Neural cell (in vitro differentiated cells): ENCODE data around the gene PLA2G3.

Experiments used
- EP300 ChIP-seq: fragments of 450-650 bp; conservative IDR thresholded peaks from 2 replicates; pipeline ENCODE4 v1.6.1; 2014; ENCODE audit warnings: antibody characterized with exemption, mild to moderate bottlenecking, moderate library complexity; ENCODE audit not compliant: poor library complexity, severe bottlenecking
- EZH2 ChIP-seq: fragments of 200-600, 300-800 bp; shearing (Covaris generic), sonication (generic); IDR thresholded peaks from 2 replicates; pipeline ENCODE4 v1.6.1; 2014; ENCODE audit warnings: antibody characterized with exemption, low read length, borderline replicate concordance, mild to moderate bottlenecking; ENCODE audit not compliant: insufficient read depth, poor library complexity, severe bottlenecking
- POLR2AphosphoS5 ChIP-seq: IDR thresholded peaks from 2 replicates; pipeline ENCODE4 v1.6.1; 2012
- RAD21 ChIP-seq: fragments of 450-650 bp; conservative IDR thresholded peaks from 2 replicates; pipeline ENCODE4 v1.6.1; 2014; ENCODE audit warnings: antibody characterized with exemption, mild to moderate bottlenecking, moderate library complexity
- SMC3 ChIP-seq: fragments of 450-650 bp; conservative IDR thresholded peaks from 2 replicates; pipeline ENCODE4 v1.6.1; 2014; ENCODE audit warnings: antibody characterized with exemption, mild to moderate bottlenecking, moderate library complexity; ENCODE audit not compliant: poor library complexity
- TAF1 ChIP-seq: IDR thresholded peaks from 2 replicates; pipeline ENCODE4 v1.6.1; 2012; ENCODE audit warnings: low read depth
- TF ChIP-seq, protein P1 (sequence below): IDR thresholded peaks from 2 replicates; pipeline ENCODE4 v1.6.1; 2012; ENCODE audit warnings: borderline replicate concordance
- TF ChIP-seq, protein P2 (sequence below): fragments of 450-650 bp; IDR thresholded peaks from 2 replicates; pipeline ENCODE4 v1.5.1; 2014; ENCODE audit warnings: antibody characterized with exemption, mild to moderate bottlenecking, moderate library complexity; ENCODE audit not compliant: poor library complexity, severe bottlenecking

DNA sequence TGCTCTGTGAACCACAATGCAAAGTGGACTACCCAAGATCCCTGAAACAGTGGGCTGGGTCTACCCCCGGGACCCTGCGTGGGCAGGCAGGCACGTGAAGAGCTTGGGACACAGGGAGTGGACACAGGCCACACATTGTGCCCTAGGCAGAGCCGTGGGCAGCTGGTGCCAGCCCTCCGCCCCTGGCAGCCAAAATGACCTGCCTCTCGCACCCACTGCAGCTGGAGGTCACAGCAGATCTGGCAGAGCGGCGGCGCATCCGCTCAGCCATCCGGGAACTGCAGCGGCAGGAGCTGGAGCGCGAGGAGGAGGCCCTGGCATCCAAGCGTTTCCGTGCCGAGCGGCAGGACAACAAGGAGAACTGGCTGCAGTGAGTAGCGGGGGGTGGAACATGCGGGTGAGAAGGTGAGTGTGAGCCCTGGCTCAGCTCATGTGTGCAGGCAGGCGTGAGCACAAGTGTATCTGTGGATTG, 52.5 kb downstream of the PLA2G3 start:
- TF ChIP-seq, protein P1, sequence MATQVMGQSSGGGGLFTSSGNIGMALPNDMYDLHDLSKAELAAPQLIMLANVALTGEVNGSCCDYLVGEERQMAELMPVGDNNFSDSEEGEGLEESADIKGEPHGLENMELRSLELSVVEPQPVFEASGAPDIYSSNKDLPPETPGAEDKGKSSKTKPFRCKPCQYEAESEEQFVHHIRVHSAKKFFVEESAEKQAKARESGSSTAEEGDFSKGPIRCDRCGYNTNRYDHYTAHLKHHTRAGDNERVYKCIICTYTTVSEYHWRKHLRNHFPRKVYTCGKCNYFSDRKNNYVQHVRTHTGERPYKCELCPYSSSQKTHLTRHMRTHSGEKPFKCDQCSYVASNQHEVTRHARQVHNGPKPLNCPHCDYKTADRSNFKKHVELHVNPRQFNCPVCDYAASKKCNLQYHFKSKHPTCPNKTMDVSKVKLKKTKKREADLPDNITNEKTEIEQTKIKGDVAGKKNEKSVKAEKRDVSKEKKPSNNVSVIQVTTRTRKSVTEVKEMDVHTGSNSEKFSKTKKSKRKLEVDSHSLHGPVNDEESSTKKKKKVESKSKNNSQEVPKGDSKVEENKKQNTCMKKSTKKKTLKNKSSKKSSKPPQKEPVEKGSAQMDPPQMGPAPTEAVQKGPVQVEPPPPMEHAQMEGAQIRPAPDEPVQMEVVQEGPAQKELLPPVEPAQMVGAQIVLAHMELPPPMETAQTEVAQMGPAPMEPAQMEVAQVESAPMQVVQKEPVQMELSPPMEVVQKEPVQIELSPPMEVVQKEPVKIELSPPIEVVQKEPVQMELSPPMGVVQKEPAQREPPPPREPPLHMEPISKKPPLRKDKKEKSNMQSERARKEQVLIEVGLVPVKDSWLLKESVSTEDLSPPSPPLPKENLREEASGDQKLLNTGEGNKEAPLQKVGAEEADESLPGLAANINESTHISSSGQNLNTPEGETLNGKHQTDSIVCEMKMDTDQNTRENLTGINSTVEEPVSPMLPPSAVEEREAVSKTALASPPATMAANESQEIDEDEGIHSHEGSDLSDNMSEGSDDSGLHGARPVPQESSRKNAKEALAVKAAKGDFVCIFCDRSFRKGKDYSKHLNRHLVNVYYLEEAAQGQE = no peak
- TF ChIP-seq, protein P2, sequence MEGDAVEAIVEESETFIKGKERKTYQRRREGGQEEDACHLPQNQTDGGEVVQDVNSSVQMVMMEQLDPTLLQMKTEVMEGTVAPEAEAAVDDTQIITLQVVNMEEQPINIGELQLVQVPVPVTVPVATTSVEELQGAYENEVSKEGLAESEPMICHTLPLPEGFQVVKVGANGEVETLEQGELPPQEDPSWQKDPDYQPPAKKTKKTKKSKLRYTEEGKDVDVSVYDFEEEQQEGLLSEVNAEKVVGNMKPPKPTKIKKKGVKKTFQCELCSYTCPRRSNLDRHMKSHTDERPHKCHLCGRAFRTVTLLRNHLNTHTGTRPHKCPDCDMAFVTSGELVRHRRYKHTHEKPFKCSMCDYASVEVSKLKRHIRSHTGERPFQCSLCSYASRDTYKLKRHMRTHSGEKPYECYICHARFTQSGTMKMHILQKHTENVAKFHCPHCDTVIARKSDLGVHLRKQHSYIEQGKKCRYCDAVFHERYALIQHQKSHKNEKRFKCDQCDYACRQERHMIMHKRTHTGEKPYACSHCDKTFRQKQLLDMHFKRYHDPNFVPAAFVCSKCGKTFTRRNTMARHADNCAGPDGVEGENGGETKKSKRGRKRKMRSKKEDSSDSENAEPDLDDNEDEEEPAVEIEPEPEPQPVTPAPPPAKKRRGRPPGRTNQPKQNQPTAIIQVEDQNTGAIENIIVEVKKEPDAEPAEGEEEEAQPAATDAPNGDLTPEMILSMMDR = no peak
- TF ChIP-seq EZH2 (no peak), RAD21 (no peak), TAF1 (no peak), EP300 (no peak), POLR2AphosphoS5 (no peak), SMC3 (no peak)
